NB4 (cell line): Measurements from ENCODE around the gene PRKG1.

ENCODE experiments used
- DNase-seq: peaks from one replicate; pipeline ENCODE4 v3.0.0; 2010; ENCODE audit warnings: low read depth
- H3K4me3 ChIP-seq: one replicate; pipeline ENCODE4 v1.5.1; 2011; ENCODE audit warnings: mild to moderate bottlenecking, low read depth, low read length, moderate library complexity
- MYC ChIP-seq: IDR thresholded peaks from 2 replicates; pipeline ENCODE4 v1.6.1; 2011; ENCODE audit warnings: low read depth, low read length
- POLR2A ChIP-seq: IDR thresholded peaks from 2 replicates; pipeline ENCODE4 v1.6.1; 2011; ENCODE audit warnings: mild to moderate bottlenecking; ENCODE audit not compliant: insufficient read length; ENCODE audit errors: extremely low read depth
- TF ChIP-seq, protein P1 (sequence below): IDR thresholded peaks from one replicate; pipeline ENCODE4 v1.5.1; 2012; ENCODE audit warnings: low read depth, low read length
- TF ChIP-seq, protein P2 (sequence below): IDR thresholded peaks from 2 replicates; pipeline ENCODE4 v1.6.1; 2011; ENCODE audit warnings: low read depth, low read length

Gene PRKG1

DNA sequence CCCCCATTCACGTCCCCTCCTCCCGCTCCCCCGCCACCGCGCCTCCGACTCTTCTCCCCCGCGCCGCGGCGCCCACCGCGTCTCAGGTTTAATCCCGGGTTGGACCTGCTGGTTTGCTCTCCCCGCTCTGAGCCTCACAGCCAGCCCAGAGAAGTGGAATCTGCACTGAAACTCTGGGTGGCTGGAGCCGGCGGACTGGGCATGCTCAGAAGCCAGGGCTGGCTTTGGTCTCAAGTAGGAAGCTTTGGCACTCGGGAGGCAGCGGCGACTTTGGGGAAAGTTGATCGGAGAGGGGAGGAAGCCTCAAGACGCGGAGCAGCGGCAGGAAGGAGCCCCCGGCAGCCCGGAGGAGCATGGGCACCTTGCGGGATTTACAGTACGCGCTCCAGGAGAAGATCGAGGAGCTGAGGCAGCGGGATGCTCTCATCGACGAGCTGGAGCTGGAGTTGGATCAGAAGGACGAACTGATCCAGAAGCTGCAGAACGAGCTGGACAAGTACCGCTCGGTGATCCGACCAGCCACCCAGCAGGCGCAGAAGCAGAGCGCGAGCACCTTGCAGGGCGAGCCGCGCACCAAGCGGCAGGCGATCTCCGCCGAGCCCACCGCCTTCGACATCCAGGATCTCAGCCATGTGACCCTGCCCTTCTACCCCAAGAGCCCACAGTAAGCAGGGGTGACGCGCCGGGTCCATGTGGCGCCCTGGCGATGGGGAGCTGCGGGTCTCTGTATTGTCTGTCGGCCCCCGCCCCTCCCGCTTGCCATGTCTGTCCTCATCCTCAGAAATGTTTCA is at the start of gene PRKG1:
Gene PRKG1, plus strand, starts transcription at position 250 of the 791 bp plus-strand sequence.
- TF ChIP-seq, protein P1, sequence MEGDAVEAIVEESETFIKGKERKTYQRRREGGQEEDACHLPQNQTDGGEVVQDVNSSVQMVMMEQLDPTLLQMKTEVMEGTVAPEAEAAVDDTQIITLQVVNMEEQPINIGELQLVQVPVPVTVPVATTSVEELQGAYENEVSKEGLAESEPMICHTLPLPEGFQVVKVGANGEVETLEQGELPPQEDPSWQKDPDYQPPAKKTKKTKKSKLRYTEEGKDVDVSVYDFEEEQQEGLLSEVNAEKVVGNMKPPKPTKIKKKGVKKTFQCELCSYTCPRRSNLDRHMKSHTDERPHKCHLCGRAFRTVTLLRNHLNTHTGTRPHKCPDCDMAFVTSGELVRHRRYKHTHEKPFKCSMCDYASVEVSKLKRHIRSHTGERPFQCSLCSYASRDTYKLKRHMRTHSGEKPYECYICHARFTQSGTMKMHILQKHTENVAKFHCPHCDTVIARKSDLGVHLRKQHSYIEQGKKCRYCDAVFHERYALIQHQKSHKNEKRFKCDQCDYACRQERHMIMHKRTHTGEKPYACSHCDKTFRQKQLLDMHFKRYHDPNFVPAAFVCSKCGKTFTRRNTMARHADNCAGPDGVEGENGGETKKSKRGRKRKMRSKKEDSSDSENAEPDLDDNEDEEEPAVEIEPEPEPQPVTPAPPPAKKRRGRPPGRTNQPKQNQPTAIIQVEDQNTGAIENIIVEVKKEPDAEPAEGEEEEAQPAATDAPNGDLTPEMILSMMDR: no peak
- TF ChIP-seq POLR2A: no peak
- TF ChIP-seq, protein P2, sequence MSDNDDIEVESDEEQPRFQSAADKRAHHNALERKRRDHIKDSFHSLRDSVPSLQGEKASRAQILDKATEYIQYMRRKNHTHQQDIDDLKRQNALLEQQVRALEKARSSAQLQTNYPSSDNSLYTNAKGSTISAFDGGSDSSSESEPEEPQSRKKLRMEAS: no peak
- no peak for TF ChIP-seq MYC
- H3K4me3 ChIP-seq: no peak within 1 kb of the TSS
- no peak for DNase-seq

DNA sequence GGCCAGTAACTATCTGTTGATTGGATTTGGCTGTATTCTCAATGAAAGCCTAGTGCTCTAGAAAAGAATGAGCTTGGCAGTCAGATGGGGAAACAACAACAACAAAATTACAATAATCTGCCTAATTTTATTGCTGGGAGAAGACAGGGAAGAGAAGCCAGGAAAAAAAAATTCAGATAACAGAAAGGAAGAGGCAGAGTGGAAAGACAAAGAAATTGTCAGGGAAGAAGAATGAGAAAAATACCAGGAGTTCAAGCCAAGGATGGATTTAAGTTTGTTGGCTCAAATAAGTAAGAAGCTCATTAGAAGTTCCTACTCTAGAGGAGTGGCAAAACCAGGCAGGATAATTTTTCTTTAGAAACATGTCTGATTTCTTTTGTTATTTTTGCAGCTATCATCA is 45.9 kb upstream of the PRKG1 start:
- DNase-seq: no peak
- H3K4me3 ChIP-seq: no peak overlapping the region
- TF ChIP-seq POLR2A (no peak), MYC (no peak)
- TF ChIP-seq, protein P1: no peak
- TF ChIP-seq, protein P2: no peak

DNA sequence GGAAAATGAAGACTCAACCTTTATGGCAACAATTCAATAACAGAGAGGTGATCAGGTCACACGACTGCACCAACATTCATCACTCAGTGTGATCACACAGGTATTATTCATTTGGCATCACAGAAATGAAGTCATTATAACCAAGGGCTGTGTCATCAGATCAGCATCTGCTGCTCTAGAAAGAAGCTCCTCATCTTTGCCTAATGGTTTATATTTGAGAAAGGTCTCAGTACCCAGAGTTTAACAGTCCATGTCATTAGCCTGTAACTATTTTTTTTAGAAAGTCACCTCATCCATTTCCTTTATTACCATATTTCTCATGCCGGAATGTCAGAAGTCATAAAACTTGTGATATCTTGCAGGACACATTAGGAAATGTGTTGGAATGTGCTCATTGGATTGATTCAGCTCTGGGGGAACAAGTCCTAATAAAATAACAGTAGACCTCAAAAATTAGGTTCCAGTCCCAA is 45.1 kb upstream of the PRKG1 start:
- TF ChIP-seq MYC: no peak
- TF ChIP-seq, protein P2: no peak
- TF ChIP-seq, protein P1: no peak
- TF ChIP-seq POLR2A: no peak
- H3K4me3 ChIP-seq: no peak overlapping the region
- DNase-seq: no peak

DNA sequence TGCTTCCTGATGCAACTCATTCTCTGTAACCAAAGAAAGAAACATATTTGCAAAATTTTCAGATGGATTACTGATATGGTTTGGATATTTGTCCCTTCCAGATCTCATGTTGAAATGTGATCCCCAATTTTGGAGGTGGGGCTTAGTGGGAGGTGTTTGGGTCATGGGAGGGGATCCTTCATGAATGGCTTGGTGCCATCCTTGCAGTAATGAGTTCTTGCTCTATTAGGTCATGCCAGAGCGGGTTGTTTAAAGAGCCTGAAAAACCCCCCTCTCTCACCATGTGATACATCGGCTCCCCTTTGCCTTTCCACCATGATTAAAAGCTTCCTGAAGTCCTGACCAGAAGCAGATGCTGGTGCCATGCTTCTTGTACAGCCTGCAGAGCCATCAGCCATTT is 43.8 kb upstream of the PRKG1 start:
- no peak for DNase-seq
- H3K4me3 ChIP-seq: no peak overlapping the region
- TF ChIP-seq, protein P2: no peak
- no peak for TF ChIP-seq POLR2A
- TF ChIP-seq MYC: no peak
- TF ChIP-seq, protein P1: no peak

DNA sequence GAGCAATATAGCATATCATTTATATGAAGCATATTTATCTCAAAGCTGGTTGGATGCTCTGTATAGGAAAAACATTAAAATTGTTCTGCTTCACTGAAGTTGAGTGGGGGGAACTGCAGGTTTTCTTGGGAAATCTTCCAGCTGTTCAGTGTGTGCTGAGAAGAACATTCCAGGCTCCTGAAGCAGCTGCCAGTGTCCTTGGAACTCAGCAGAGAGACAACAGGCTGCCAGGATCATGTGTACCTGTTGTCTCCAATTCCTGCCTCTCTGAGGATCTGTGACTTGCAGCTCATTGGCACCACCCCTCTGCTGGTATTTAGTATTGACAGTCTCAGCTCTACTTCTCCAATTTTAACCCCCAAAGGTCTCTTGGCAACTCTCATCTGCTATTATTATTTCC is 42.3 kb upstream of the PRKG1 start:
- DNase-seq: no peak
- no peak for TF ChIP-seq POLR2A
- TF ChIP-seq, protein P2: no peak
- TF ChIP-seq, protein P1: no peak
- TF ChIP-seq MYC: no peak
- H3K4me3 ChIP-seq: no peak overlapping the region
